T47D (cell line): ENCODE data around the gene WAC.
"Not testable (repeated sequence)": the region's sequence is repeated elsewhere in the genome, so short reads cannot be mapped to it uniquely, and the experiment has no call there.

Source experiments
- DNase-seq, 2 experiments: peaks; one replicate each; pipeline versions ENCODE4 v3.0.0 to v3.0.0-alpha.2; 2011 to 2012; ENCODE audit warnings: low read depth in 1 of 2, low spot score in 1 of 2
- JUND ChIP-seq: IDR thresholded peaks from 2 replicates; pipeline ENCODE4 v1.6.1; 2012; ENCODE audit warnings: low read depth
- in situ Hi-C: cut with HindIII; loops from 2 replicates; pipeline ENCODE4 v1.10.0; 2016; ENCODE audit warnings: low sequenced_read_pairs, low pct_unique_long_range_greater_than_20kb

The WAC gene

GRCh38 chr10:28505359-28505959 lies 27.5 kb upstream of the WAC start:
- DNase-seq, result no peak
- in situ Hi-C loops, result no loop called here
- no peak for TF ChIP-seq JUND

- no peak for TF ChIP-seq JUND
- in situ Hi-C loops, result no loop called here
- no peak for DNase-seq
Observed at GRCh38 chr10:28508304-28508925, 24.5 kb upstream of the WAC start.

GRCh38 chr10:28509286-28509685 lies 23.6 kb upstream of the WAC start:
- TF ChIP-seq JUND, result no peak
- in situ Hi-C loops, result no loop called here
- DNase-seq, result no peak

- in situ Hi-C loops, result no loop called here
- no peak for DNase-seq
- TF ChIP-seq JUND, result no peak
Observed at GRCh38 chr10:28514648-28515047, 18.3 kb upstream of the WAC start.

DNA sequence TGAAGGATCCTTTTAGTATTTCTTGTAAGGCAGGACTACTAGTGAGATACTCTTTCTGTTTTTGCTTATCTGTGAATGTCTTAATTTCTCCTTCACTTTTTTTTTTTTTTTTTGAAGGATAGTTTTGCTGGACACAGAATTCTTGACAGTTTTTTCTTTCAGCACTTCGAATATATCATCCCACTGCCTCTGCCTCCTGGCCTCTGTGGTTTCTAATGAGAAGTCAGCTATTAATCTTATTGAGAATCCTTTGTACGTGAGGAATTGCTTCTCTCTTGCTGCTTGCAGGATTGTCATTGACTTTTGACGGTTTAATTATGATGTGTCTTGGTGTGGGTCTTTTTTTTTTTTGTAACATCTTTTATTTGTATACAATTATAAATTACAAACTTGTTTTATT lies 12.6 kb upstream of the WAC start:
- TF ChIP-seq JUND, result no peak
- in situ Hi-C loops, result no loop called here
- DNase-seq, result no peak

GRCh38 chr10:28520828-28521227 lies 12.1 kb upstream of the WAC start:
- in situ Hi-C loops, DNase-seq: not testable (repeated sequence)

- DNase-seq, in situ Hi-C loops: not testable (repeated sequence)
Observed at GRCh38 chr10:28521961-28522360, 11.0 kb upstream of the WAC start.

DNA sequence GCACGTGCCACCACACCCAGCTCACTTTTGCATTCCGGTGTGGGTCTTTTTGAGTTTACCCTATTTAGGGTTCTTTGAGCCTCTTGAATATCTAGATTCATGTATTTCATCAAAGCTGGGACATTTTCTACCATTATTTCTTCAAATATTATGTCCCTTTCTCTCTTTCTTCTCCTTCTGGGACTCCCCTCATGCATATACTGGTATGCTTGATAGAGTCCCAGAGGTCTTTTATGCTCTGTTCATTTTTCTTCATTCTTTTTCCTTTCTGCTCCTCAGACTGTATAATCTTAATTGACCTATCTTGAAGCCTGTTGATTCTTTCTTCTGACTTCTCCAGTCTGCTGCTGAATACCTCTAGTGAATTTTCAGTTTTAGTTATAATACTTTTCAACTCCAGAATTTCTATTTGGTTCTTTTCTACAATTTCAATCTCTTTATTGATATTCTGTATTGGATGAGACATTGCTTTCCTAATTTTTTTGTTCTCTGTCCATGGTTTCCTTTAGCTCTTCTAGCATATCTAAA lies 9.1 kb upstream of the WAC start:
- no peak for TF ChIP-seq JUND
- in situ Hi-C loops, result no loop called here
- DNase-seq, result no peak

DNA sequence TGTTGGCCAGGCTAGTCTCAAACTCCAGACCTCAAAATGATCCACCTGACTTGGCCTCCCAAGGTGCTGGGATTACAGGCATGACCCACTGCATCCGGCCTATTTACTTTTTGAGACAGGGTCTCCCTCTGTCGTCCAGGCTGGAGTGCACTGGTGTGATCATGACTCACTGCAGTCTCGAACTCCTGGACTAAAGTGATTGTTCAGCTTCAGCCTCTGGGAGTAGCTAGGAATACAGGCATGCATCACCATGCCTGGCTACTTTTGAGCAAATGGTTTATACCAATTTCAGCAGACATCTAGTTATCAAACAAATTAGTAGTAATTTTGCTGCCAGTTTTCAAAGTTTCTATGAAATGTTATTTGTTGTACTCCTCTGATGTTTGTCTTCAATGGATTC lies 2.2 kb upstream of the WAC start:
- in situ Hi-C loops, result no loop called here
- DNase-seq, result no peak
- no peak for TF ChIP-seq JUND

DNA sequence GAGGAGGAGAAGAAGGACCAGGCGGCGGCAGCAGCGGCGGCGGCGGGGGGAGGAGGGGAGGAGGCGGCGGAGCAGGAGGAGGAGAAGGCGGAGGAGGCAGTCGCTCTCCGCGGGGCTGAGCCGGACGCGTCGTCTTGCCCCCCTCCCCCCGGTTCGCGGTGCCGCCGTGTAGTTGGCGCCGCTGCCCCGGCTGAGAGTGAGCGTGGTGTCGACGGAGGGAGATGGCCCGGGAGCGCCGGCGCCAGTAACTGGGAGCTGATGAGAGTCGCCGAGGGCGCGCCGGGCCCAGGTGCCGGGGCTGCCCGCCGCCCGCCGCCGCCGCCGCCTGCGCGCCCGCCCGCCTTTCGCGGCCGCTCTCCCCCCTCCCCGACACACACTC lies 257 bp downstream of the WAC start:
- no peak for TF ChIP-seq JUND
- no peak for DNase-seq
- in situ Hi-C loops, result no loop called here

- DNase-seq, result peak; percentile 13 to 34
- TF ChIP-seq JUND, result no peak
- in situ Hi-C loops, result no loop called here
Observed at GRCh38 chr10:28533571-28534304, 820 bp downstream of the WAC start.

- no peak for DNase-seq
- TF ChIP-seq JUND, result no peak
- in situ Hi-C loops, result no loop called here
Observed at GRCh38 chr10:28535846-28536245, 2.9 kb downstream of the WAC start.

- DNase-seq, result no peak
Observed at GRCh38 chr10:28538595-28538994, 5.7 kb downstream of the WAC start.

More at GRCh38 chr10:28538595-28538994, 5.7 kb downstream of the WAC start:
- no peak for TF ChIP-seq JUND
- in situ Hi-C loops, result no loop called here
